Measurements from ENCODE around the gene TBC1D22A. TPM values are rescaled to one million over a fixed set of nuclear protein-coding genes. Genes with fewer than 3 reads are reported as not detected.

TBC1D22A gene
- total RNA-seq, 2 experiments from 2014 or later, result 22.3 to 43.9 TPM

DNA sequence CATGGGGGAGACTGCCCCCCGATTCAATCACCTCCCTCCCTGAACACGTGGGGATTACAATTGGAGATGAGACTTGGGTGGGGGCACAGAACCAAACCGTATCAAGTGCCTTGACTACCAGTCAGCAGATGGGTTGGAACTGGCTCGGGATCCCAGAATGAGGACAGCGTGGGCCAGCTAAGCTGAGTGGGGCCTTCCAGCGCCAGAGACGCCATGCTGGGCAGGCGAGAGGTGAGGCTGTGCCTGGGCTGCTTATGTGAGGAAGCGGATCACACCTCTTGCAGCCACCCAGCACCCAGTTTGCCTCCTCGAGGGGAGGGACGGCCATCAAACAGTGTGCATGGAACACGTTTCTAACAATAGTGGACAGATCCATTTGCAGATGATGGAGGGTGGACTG, 195.1 kb downstream of the TBC1D22A start:
- H3K27ac ChIP-seq (ENCODE audit: low read depth, low read length, poor library complexity, severe bottlenecking), result no peak overlapping the region
- no peaks in the 10 kb centered on the region for H3K36me3 ChIP-seq (ENCODE audit: insufficient read depth, low read length)
- BruUV-seq (replicated peaks), result no TSS peak
- H2AFZ ChIP-seq (ENCODE audit: low read length), result no peak overlapping the region
- no peak overlapping the region for H3K4me3 ChIP-seq (ENCODE audit: low read depth, low read length, poor library complexity, severe bottlenecking)
- no peaks in the 10 kb centered on the region for H3K4me1 ChIP-seq (ENCODE audit: insufficient read depth, low read length, poor library complexity, severe bottlenecking)
- TF ChIP-seq EZH2phosphoT487 (IDR thresholded peaks at IDR 0.05; ENCODE audit: borderline replicate concordance, low read depth, low read length), result no peak
- TF ChIP-seq, protein P1, sequence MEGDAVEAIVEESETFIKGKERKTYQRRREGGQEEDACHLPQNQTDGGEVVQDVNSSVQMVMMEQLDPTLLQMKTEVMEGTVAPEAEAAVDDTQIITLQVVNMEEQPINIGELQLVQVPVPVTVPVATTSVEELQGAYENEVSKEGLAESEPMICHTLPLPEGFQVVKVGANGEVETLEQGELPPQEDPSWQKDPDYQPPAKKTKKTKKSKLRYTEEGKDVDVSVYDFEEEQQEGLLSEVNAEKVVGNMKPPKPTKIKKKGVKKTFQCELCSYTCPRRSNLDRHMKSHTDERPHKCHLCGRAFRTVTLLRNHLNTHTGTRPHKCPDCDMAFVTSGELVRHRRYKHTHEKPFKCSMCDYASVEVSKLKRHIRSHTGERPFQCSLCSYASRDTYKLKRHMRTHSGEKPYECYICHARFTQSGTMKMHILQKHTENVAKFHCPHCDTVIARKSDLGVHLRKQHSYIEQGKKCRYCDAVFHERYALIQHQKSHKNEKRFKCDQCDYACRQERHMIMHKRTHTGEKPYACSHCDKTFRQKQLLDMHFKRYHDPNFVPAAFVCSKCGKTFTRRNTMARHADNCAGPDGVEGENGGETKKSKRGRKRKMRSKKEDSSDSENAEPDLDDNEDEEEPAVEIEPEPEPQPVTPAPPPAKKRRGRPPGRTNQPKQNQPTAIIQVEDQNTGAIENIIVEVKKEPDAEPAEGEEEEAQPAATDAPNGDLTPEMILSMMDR (conservative IDR thresholded peaks at IDR 0.05; ENCODE audit: low read length), result no peak
- ChIA-PET POLR2A (no interaction called here), CTCF (ENCODE audit: unreplicated experiment) (no interaction called here)
- H3K79me2 ChIP-seq (ENCODE audit: insufficient read depth, low read depth, low read length), result no peaks in the 10 kb centered on the region
- H3K4me2 ChIP-seq (ENCODE audit: low read length), result no peak overlapping the region
- no peaks in the 10 kb centered on the region for H3K9me3 ChIP-seq (ENCODE audit: low read length)
- no peaks in the 10 kb centered on the region for H3K9me2 ChIP-seq (ENCODE audit: insufficient read depth, low read length)
- no peaks in the 10 kb centered on the region for H4K20me1 ChIP-seq (ENCODE audit: insufficient read depth, low read length)
- DNase-seq (ENCODE audit: low spot score), result no peak
- intact Hi-C loops (cut with micrococcal nuclease; ENCODE audit: unreplicated experiment), result no loop called here

DNA sequence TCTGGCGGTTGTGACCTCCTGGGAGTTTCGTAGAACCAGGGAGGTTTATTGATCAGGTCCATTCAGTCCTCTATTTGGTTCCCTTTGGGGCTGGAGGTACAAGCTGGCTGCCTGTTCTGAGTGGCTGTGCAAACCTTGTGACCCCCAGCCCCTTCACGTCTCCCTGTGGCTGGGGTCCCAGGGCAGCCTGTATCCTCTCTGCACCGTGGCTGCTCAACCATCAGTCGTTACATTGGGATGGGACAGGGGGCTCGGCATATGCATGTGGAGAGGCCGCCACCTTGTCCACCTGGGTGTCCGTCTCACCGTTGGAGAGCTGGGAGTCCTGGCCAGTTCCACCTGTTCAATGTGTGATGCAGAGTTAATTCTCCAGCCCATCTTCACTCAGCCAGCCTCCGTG, 195.7 kb downstream of the TBC1D22A start:
- intact Hi-C loops (cut with micrococcal nuclease; ENCODE audit: unreplicated experiment), result no loop called here
- no peaks in the 10 kb centered on the region for H3K36me3 ChIP-seq (ENCODE audit: insufficient read depth, low read length)
- H3K27ac ChIP-seq (ENCODE audit: low read depth, low read length, poor library complexity, severe bottlenecking), result no peak overlapping the region
- no peaks in the 10 kb centered on the region for H3K9me2 ChIP-seq (ENCODE audit: insufficient read depth, low read length)
- no peak overlapping the region for H3K4me3 ChIP-seq (ENCODE audit: low read depth, low read length, poor library complexity, severe bottlenecking)
- no peak for DNase-seq (ENCODE audit: low spot score)
- H3K4me1 ChIP-seq (ENCODE audit: insufficient read depth, low read length, poor library complexity, severe bottlenecking), result no peaks in the 10 kb centered on the region
- POLR2A ChIA-PET, result no interaction called here
- no TSS peak for BruUV-seq (replicated peaks)
- H3K79me2 ChIP-seq (ENCODE audit: insufficient read depth, low read depth, low read length), result no peaks in the 10 kb centered on the region
- H3K9me3 ChIP-seq (ENCODE audit: low read length), result no peaks in the 10 kb centered on the region
- TF ChIP-seq, protein P1 (conservative IDR thresholded peaks at IDR 0.05; ENCODE audit: low read length), result no peak
- TF ChIP-seq EZH2phosphoT487 (IDR thresholded peaks at IDR 0.05; ENCODE audit: borderline replicate concordance, low read depth, low read length), result no peak
- CTCF ChIA-PET (ENCODE audit: unreplicated experiment), result no interaction called here
- H4K20me1 ChIP-seq (ENCODE audit: insufficient read depth, low read length), result no peaks in the 10 kb centered on the region
- H3K4me2 ChIP-seq (ENCODE audit: low read length), result no peak overlapping the region
- H2AFZ ChIP-seq (ENCODE audit: low read length), result no peak overlapping the region

DNA sequence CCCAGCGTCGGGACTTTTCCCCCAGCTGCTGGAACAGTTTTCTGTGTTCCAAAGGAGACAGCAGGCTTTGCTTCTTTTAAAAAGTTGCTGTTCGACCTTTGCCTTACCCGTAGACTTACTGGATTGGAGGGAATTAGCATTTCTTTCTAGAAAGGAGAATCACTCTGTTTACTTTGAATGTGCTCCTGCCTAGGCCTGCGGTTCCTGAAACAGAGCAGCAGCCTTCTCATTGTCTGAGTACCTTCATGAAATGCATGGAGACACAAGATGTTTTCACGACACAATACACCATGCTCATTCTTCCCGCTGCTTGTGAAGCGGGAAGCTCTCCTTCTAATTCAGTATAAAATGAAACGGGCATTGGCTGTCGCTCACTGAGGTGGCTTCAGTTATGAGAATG, 196.2 kb downstream of the TBC1D22A start:
- DNase-seq (ENCODE audit: low spot score), result no peak
- no peaks in the 10 kb centered on the region for H3K9me3 ChIP-seq (ENCODE audit: low read length)
- no peaks in the 10 kb centered on the region for H3K9me2 ChIP-seq (ENCODE audit: insufficient read depth, low read length)
- H3K36me3 ChIP-seq (ENCODE audit: insufficient read depth, low read length), result no peaks in the 10 kb centered on the region
- ChIA-PET POLR2A (no interaction called here), CTCF (ENCODE audit: unreplicated experiment) (no interaction called here)
- intact Hi-C loops (cut with micrococcal nuclease; ENCODE audit: unreplicated experiment), result no loop called here
- BruUV-seq (replicated peaks), result no TSS peak
- TF ChIP-seq, protein P1 (conservative IDR thresholded peaks at IDR 0.05; ENCODE audit: low read length), result no peak
- no peak for TF ChIP-seq EZH2phosphoT487 (IDR thresholded peaks at IDR 0.05; ENCODE audit: borderline replicate concordance, low read depth, low read length)
- H4K20me1 ChIP-seq (ENCODE audit: insufficient read depth, low read length), result no peaks in the 10 kb centered on the region
- no peaks in the 10 kb centered on the region for H3K4me1 ChIP-seq (ENCODE audit: insufficient read depth, low read length, poor library complexity, severe bottlenecking)
- no peak overlapping the region for H3K4me3 ChIP-seq (ENCODE audit: low read depth, low read length, poor library complexity, severe bottlenecking)
- H3K4me2 ChIP-seq (ENCODE audit: low read length), result no peak overlapping the region
- no peaks in the 10 kb centered on the region for H3K79me2 ChIP-seq (ENCODE audit: insufficient read depth, low read depth, low read length)
- no peak overlapping the region for H3K27ac ChIP-seq (ENCODE audit: low read depth, low read length, poor library complexity, severe bottlenecking)
- H2AFZ ChIP-seq (ENCODE audit: low read length), result no peak overlapping the region

All from OCI-LY7 (cell line).